Vagina (tissue), 2 donors: ENCODE data around the gene LTC4S.

Experiments
- POLR2AphosphoS5 ChIP-seq, 2 donors: sonication (generic); formaldehyde crosslinking; IDR thresholded peaks; one replicate each; pipeline ENCODE4 v1.9.0; 2017; ENCODE audit warnings: antibody characterized with exemption in 2 of 2, mild to moderate bottlenecking in 2 of 2, low read depth in 1 of 2; ENCODE audit not compliant: insufficient read depth in 1 of 2
- TF ChIP-seq, protein P1 (sequence below), 3 experiments: fragments of 450-650 bp in 2 of 3; fragments of 200-600 bp in 1 of 3; sonication (generic) in 1 of 3; IDR thresholded peaks; one replicate each; pipeline ENCODE4 v1.5.1; 2017 to 2019; ENCODE audit warnings: antibody characterized with exemption in 3 of 3, mild to moderate bottlenecking in 2 of 3, moderate library complexity in 2 of 3

DNA sequence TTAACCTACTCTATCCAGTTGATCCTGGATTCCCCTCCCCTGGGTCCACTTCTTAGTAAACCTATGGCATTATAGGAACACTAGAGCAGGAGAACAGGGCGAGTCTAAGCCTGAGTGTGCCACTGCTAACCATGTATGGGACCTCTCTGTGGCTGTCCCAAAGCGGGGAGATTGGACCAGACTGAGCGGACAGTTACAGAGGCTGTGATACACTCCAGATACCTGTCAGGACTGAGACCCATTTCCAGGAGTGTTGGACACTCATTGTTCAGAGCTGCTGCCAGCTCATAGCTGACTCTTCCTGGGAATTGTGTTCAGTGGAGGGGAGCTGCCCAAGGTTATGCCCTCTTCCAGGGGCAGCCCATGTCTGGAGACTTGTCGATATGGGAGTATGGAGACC lies 11.9 kb upstream of the LTC4S start:
- TF ChIP-seq, protein P1, sequence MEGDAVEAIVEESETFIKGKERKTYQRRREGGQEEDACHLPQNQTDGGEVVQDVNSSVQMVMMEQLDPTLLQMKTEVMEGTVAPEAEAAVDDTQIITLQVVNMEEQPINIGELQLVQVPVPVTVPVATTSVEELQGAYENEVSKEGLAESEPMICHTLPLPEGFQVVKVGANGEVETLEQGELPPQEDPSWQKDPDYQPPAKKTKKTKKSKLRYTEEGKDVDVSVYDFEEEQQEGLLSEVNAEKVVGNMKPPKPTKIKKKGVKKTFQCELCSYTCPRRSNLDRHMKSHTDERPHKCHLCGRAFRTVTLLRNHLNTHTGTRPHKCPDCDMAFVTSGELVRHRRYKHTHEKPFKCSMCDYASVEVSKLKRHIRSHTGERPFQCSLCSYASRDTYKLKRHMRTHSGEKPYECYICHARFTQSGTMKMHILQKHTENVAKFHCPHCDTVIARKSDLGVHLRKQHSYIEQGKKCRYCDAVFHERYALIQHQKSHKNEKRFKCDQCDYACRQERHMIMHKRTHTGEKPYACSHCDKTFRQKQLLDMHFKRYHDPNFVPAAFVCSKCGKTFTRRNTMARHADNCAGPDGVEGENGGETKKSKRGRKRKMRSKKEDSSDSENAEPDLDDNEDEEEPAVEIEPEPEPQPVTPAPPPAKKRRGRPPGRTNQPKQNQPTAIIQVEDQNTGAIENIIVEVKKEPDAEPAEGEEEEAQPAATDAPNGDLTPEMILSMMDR (IDR thresholded peaks at IDR 0.05): no peak
- TF ChIP-seq POLR2AphosphoS5 (IDR thresholded peaks at IDR 0.05; ENCODE audit: insufficient read depth in 1 of 2, low read depth in 1 of 2): no peak
